HG03066 (cell line): ENCODE results near the gene HAUS2.

ENCODE experiments used
- ATAC-seq: cut with Tn5 transposase; IDR thresholded peaks from one replicate; pipeline ENCODE4 v1.9.1; 2021; ENCODE audit warnings: low read depth; ENCODE audit not compliant: unreplicated experiment

The HAUS2 gene

DNA sequence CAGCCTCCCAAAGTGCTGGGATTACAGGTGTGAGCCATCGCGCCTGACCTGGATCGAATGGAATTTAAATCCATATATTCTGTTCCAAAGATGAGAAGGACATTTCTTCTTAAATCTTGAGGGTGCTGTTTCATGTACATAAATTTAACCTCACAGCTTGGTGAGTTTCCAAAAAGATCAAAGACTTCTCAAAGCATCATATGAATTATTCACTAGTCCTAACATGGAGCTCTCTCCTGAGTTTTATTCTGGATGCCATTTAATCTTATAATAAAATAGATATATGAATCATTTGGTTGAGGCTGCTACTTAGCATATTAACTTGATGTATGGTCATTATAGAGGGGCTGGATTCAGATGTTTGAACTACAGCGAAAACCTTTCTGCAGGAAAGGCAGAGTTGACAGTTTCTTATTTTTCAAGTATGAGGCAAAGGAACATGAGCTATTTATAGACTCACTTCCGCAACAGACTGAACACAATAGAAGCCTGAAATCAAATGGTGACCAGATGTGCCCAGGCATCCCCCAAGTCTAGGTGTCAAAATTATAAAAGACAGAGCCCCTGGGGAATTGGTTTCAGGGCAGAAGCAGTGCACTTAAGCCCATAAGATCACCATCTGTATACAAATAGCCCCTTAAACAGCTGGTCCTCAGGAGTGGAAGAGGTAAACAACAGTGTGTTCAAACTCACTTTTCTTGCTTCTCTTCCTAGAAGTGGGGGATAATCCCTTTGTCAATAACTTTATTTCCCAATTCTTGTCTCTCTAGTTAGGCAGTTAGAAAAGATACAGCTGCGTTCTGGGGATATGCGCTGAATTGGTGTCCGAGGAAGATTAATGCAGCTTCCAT lies 56.5 kb downstream of the HAUS2 start:
- no peak for ATAC-seq

DNA sequence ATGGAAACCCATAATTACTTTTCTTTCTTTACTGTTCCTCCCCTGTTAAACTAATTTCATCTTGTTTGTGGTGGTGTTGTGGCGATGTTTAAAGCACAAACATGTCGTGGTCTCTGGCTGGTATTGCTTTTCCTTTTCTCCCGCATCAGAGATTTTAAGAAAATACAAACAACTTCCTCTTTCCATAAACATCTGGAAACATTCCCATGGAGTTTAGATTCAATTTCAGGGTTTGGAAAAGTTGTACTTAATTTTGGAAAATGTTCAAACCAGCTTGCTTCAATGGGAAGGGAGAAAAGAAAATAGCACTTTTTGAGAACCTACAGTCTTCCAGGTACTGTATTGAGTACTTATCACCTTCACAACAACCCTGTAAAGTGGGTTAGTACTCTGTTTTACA lies 57.2 kb downstream of the HAUS2 start:
- ATAC-seq: no peak

DNA sequence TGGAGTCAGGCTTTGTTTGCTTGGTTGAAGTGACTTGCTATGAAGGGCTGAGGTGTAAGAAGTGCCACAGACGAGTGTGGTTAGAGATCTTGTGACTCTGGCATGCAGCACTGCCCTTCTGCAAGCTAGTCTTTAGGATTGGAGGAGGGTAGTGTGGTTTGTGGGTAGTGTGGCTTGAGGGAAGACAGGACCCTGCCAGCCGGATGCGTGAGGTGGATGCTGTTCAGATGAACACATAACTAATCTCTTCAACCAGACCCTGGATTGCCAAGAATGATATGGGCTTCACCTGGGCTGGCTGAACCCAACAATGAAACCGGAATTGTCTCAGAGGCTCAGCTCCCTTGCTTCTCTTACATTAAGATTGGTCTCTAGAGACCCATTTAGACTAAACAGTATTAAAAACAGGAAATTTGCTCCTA lies 59.5 kb downstream of the HAUS2 start:
- no peak for ATAC-seq

DNA sequence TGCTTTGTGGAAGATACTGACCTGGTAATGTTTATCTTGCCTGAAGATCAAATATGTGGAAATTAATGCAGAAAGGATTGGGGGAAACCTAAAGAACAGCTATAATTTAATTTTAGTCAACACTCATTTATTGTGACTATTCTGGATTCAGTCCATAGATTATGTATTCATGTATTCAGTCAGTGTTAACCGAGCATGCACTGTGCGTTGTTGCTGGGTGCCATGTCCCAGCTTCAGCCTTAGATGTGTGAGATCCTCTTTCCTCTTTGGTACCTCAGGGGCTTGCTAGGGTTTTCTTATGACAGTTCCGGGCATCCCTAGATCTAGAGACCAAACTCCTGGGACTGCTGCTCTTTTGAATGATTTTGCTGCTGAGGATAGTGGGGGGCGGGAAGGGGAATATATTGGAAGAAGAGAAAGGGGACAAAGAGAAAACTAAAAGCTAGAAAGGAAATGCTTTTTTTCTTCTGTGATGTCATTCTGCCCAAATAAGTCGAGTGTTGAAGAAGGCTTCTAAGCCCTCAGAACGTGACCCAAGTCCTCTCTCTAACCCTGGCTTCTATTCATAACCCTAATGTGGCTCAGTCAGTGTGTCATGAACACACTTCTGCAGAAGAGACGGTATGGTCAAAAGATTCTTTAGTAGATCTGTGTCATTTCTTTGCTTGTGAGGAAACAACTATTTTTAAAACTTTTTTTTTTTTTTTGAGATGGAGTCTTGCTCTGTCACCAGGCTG lies 60.3 kb downstream of the HAUS2 start:
- ATAC-seq: no peak

DNA sequence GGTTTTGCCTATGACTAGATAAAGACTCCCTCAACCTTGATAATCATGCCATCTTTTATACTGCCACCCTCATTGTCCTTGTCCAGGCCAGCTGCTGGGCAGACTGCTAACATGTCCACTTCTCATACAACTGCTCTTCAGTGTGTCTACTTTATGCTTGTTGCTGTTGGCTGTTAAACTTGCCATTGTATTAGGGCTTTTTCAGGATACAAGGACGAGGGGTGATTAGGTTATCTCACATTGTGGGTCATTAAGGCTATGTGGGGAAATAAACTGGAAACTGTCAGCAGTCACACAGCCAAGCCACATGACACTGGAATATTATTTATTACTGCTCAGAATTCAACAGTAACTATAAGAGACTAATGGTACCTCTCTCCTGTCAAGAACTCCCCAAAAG lies 62.9 kb downstream of the HAUS2 start:
- no peak for ATAC-seq

DNA sequence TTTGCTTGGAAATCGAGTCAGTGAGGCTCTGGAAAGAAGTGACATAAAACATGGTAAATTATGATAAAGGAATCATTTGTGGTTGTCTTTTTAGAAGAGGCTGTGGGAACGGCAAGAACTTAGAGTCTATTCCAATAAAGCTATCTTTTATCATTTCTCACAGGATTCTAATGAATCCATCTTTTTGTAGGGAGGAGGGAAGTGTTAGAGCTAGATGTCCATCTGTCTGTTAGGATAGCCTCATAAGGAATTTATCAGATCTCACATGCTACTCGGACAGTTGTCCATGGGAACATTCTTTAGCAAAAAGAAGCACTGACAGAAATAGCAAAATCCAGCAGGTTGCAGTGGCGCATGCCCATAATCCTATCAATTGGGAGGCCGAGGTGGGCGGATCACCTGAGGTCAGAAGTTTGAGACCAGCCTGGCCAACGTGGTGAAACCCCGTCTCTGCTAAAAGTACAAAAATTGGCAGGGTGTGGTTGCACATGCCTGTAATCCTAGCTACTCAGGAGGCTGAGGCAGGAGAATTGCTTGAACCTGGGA lies 63.8 kb downstream of the HAUS2 start:
- ATAC-seq: no peak

DNA sequence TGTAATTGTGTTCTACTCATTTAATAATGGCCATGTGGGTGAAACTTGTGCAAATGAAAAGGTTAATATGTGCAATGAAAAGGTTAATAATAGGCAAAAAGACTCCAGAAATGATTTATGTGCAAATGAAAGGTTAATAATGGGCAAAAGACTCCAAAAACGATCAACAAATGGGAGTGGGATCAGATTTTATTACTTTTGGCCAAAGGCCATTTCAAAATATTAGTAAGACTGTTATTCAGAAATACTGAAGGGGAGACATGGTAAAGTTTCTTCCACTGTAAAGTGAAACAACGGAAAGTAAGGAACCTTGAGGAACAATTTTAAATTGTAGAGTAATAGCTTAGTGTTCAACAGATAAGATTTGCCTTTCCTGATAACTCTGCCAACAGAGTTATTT lies 67.5 kb downstream of the HAUS2 start:
- no peak for ATAC-seq
